DOHH2 (cell line): ENCODE results near the gene FXR2.

ENCODE experiments used
- H3F3A ChIP-seq: fragments of 200-600 bp; sonication (generic), shearing (Covaris generic); 2 replicates; pipeline ENCODE4 v1.6.0; 2016; ENCODE audit warnings: antibody characterized with exemption, mild to moderate bottlenecking; ENCODE audit not compliant: control insufficient read depth, insufficient read depth
- H3K27ac ChIP-seq: fragments of 200-600 bp; sonication (generic); 2 replicates; pipeline ENCODE4 v1.5.1; 2014; ENCODE audit warnings: low read depth, mild to moderate bottlenecking, low read length, moderate library complexity
- H3K27me3 ChIP-seq: fragments of 200-600 bp; sonication (generic); 2 replicates; pipeline ENCODE4 v1.6.1; 2014; ENCODE audit warnings: mild to moderate bottlenecking, low read length, mixed read lengths; ENCODE audit not compliant: control insufficient read depth
- H3K36me3 ChIP-seq: fragments of 200-600 bp; sonication (generic); 2 replicates; pipeline ENCODE4 v1.6.1; 2014; ENCODE audit warnings: mild to moderate bottlenecking, low read length, moderate library complexity, mixed read lengths; ENCODE audit not compliant: control insufficient read depth
- H3K4me1 ChIP-seq: fragments of 200-600 bp; sonication (generic); 2 replicates; pipeline ENCODE4 v1.6.1; 2014; ENCODE audit warnings: mild to moderate bottlenecking, low read length, mixed read lengths; ENCODE audit not compliant: control insufficient read depth
- H3K4me2 ChIP-seq: fragments of 200-600 bp; sonication (generic); 2 replicates; pipeline ENCODE4 v1.6.0; 2014; ENCODE audit warnings: mild to moderate bottlenecking, low read length, moderate library complexity
- H3K4me3 ChIP-seq: fragments of 200-600 bp; sonication (generic); 2 replicates; pipeline ENCODE4 v1.5.1; 2014; ENCODE audit warnings: mild to moderate bottlenecking, low read length, mixed read lengths
- H3K79me2 ChIP-seq: fragments of 200-600 bp; sonication (generic); 2 replicates; pipeline ENCODE4 v1.6.1; 2014; ENCODE audit warnings: mild to moderate bottlenecking, low read length, mixed read lengths; ENCODE audit not compliant: control insufficient read depth
- H3K9me2 ChIP-seq: fragments of 200-600 bp; sonication (generic); replicated peaks from 2 replicates; pipeline ENCODE4 v1.6.1; 2014; ENCODE audit warnings: mild to moderate bottlenecking, low read length, mixed read lengths; ENCODE audit not compliant: control insufficient read depth
- H3K9me3 ChIP-seq: fragments of 200-600 bp; sonication (generic); 2 replicates; pipeline ENCODE4 v1.6.1; 2014; ENCODE audit warnings: antibody characterized with exemption, low read length, mixed read lengths; ENCODE audit not compliant: control insufficient read depth, insufficient read depth
- H4K20me1 ChIP-seq: fragments of 200-600 bp; sonication (generic); 2 replicates; pipeline ENCODE4 v1.6.0; 2014; ENCODE audit warnings: low read depth, mild to moderate bottlenecking, antibody characterized with exemption, low read length, moderate library complexity; ENCODE audit not compliant: control insufficient read depth, insufficient read depth
- EZH2phosphoT487 ChIP-seq: fragments of 200-600 bp; sonication (generic); IDR thresholded peaks from 2 replicates; pipeline ENCODE4 v1.6.1; 2017; ENCODE audit warnings: borderline replicate concordance, mild to moderate bottlenecking, antibody characterized with exemption, low read length, moderate library complexity, mixed read lengths
- TF ChIP-seq, protein P1 (sequence below): fragments of 200-600 bp; sonication (generic); IDR thresholded peaks from one replicate; pipeline ENCODE4 v1.5.1; 2014; ENCODE audit warnings: antibody characterized with exemption, mild to moderate bottlenecking, low read depth, low read length; ENCODE audit not compliant: poor library complexity, severe bottlenecking

FXR2 gene

GRCh38 chr17:7550344-7550743, 64.4 kb downstream of the FXR2 start:
- Histone ChIP-seq H3K79me2 (no peaks in the 10 kb centered on the region), H3K9me3 (no peaks in the 10 kb centered on the region), H3K4me2 (no peak overlapping the region), H4K20me1 (no peaks in the 10 kb centered on the region), H3K4me3 (no peak overlapping the region), H3K36me3 (no peaks in the 10 kb centered on the region), H3K9me2 (no peaks in the 10 kb centered on the region), H3K27me3 (peaks cover 32% of the 10 kb centered on the region), H3K4me1 (peaks cover 4% of the 10 kb centered on the region; the same call in 1 of the 2 replicates), H3F3A (no peaks in the 10 kb centered on the region), H3K27ac (no peak overlapping the region)
- TF ChIP-seq, protein P1, sequence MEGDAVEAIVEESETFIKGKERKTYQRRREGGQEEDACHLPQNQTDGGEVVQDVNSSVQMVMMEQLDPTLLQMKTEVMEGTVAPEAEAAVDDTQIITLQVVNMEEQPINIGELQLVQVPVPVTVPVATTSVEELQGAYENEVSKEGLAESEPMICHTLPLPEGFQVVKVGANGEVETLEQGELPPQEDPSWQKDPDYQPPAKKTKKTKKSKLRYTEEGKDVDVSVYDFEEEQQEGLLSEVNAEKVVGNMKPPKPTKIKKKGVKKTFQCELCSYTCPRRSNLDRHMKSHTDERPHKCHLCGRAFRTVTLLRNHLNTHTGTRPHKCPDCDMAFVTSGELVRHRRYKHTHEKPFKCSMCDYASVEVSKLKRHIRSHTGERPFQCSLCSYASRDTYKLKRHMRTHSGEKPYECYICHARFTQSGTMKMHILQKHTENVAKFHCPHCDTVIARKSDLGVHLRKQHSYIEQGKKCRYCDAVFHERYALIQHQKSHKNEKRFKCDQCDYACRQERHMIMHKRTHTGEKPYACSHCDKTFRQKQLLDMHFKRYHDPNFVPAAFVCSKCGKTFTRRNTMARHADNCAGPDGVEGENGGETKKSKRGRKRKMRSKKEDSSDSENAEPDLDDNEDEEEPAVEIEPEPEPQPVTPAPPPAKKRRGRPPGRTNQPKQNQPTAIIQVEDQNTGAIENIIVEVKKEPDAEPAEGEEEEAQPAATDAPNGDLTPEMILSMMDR: no peak
- TF ChIP-seq EZH2phosphoT487: no peak

- H3K9me2 ChIP-seq: no peaks in the 10 kb centered on the region
- H3K4me1 ChIP-seq: peaks cover 4% of the 10 kb centered on the region; the same call in 1 of the 2 replicates
- H3K4me2 ChIP-seq: no peak overlapping the region
- no peak overlapping the region for H3K27ac ChIP-seq
- H4K20me1 ChIP-seq: no peaks in the 10 kb centered on the region
- no peak overlapping the region for H3K4me3 ChIP-seq
- H3K9me3 ChIP-seq: no peaks in the 10 kb centered on the region
- TF ChIP-seq, protein P1: no peak
- no peak for TF ChIP-seq EZH2phosphoT487
- H3K36me3 ChIP-seq: no peaks in the 10 kb centered on the region
- no peaks in the 10 kb centered on the region for H3F3A ChIP-seq
- no peaks in the 10 kb centered on the region for H3K79me2 ChIP-seq
- peaks cover 37% of the 10 kb centered on the region for H3K27me3 ChIP-seq
Observed at GRCh38 chr17:7549401-7550055, 65.2 kb downstream of the FXR2 start.

GRCh38 chr17:7548585-7549400, 65.9 kb downstream of the FXR2 start, which contains the start of gene TNFSF12:
TNFSF12 (plus strand) TSS chr17:7549058; CDS start chr17:7549154, 96 bp downstream.
- no peaks in the 10 kb centered on the region for H3K9me2 ChIP-seq
- peaks cover 4% of the 10 kb centered on the region; the same call in 1 of the 2 replicates for H3K4me1 ChIP-seq
- no peaks in the 10 kb centered on the region for H3K36me3 ChIP-seq
- H3K4me3 ChIP-seq: no peak within 1 kb of the TSS
- no peaks in the 10 kb centered on the region for H4K20me1 ChIP-seq
- no peak within 1 kb of the TSS for H3K27ac ChIP-seq
- H3K79me2 ChIP-seq: no peaks in the 10 kb centered on the region
- no peaks in the 10 kb centered on the region for H3K9me3 ChIP-seq
- H3F3A ChIP-seq: no peaks in the 10 kb centered on the region
- 0 out of 2 replicates have a peak, but pooled peaks have one; percentile 55 for TF ChIP-seq EZH2phosphoT487
- TF ChIP-seq, protein P1: no peak
- peaks cover 39% of the 10 kb centered on the region for H3K27me3 ChIP-seq
- H3K4me2 ChIP-seq: peak within 1 kb of the TSS; percentile 36
